H1 (cell line): ENCODE results near the gene BRD3OS. TPM values are rescaled to one million over a fixed set of nuclear protein-coding genes. Genes with fewer than 3 reads are reported as not detected.

Experiments used
- CTCF ChIA-PET: fragments of 300-600 bp; sonication (Branson Sonifier 250); formaldehyde crosslinking; loops from one replicate; lab custom pipeline; 2021; ENCODE audit not compliant: partially characterized antibody; lab: Charles Lee
- POLR2A ChIA-PET: fragments of 300-600 bp; sonication (Branson Sonifier 250); formaldehyde crosslinking; loops from one replicate; lab custom pipeline; 2021; ENCODE audit warnings: inconsistent platforms; ENCODE audit not compliant: partially characterized antibody; lab: Charles Lee
- DNase-seq, 2 experiments: peaks; one replicate each; pipeline versions ENCODE4 v3.0.0 to v3.0.0-alpha.2; 2010 to 2022; ENCODE audit warnings: low spot score in 2 of 2, low read depth in 1 of 2, mixed read lengths in 1 of 2
- FAIRE-seq: peaks from 2 replicates; lab custom pipeline; 2011; peaks lifted over from hg19 to GRCh38; lab: Jason Lieb, UNC
- H2AFZ ChIP-seq: 2 replicates; pipeline ENCODE4 v1.8.1; 2012; ENCODE audit warnings: low read length, inconsistent platforms
- H2AK5ac ChIP-seq: 2 replicates; pipeline ENCODE4 v1.6.1; 2013; ENCODE audit warnings: low read depth, low read length
- H2BK120ac ChIP-seq: replicated peaks from 2 replicates; pipeline ENCODE3; 2013; ENCODE audit warnings: low read depth, low read length, inconsistent platforms
- H2BK12ac ChIP-seq: 2 replicates; pipeline ENCODE4 v1.6.1; 2013; ENCODE audit warnings: low read depth, low read length
- H2BK15ac ChIP-seq: 2 replicates; pipeline ENCODE4 v1.6.1; 2013; ENCODE audit warnings: low read length
- H2BK20ac ChIP-seq: 2 replicates; pipeline ENCODE4 v1.6.1; 2013; ENCODE audit warnings: low read length
- H2BK5ac ChIP-seq: 2 replicates; pipeline ENCODE4 v1.6.1; 2013; ENCODE audit warnings: low read depth, low read length
- H3K14ac ChIP-seq: 2 replicates; pipeline ENCODE4 v1.6.1; 2013; ENCODE audit warnings: inconsistent platforms; ENCODE audit not compliant: insufficient read length
- H3K18ac ChIP-seq: 2 replicates; pipeline ENCODE4 v1.6.1; 2013; ENCODE audit warnings: low read length; ENCODE audit errors: extremely low read depth
- H3K23ac ChIP-seq: 2 replicates; pipeline ENCODE4 v1.6.1; 2013; ENCODE audit warnings: inconsistent platforms; ENCODE audit not compliant: insufficient read length
- H3K23me2 ChIP-seq: 2 replicates; pipeline ENCODE4 v1.6.1; 2013; ENCODE audit warnings: low read depth, low read length
- H3K27ac ChIP-seq: 2 replicates; pipeline ENCODE4 v1.6.1; 2011; ENCODE audit warnings: low read depth, low read length, inconsistent platforms
- H3K27me3 ChIP-seq, 4 experiments: replicated peaks in 1 of 4; 1 replicate in 1 of 4; 2 replicates in 3 of 4; pipeline versions ENCODE4 v1.6.1 to v1.8.1; 2011 to 2013; ENCODE audit warnings: low read length in 3 of 4, mild to moderate bottlenecking in 3 of 4, inconsistent platforms in 2 of 4, mixed read lengths in 2 of 4, moderate library complexity in 1 of 4; ENCODE audit not compliant: control insufficient read depth in 3 of 4, insufficient read depth in 3 of 4; ENCODE audit errors: extremely low read depth in 1 of 4
- H3K36me3 ChIP-seq, 4 experiments: 2 replicates each; pipeline versions ENCODE4 v1.6.1 to v1.8.1; 2011 to 2013; ENCODE audit warnings: mild to moderate bottlenecking in 4 of 4, low read length in 3 of 4, moderate library complexity in 2 of 4, control low read depth in 1 of 4, inconsistent platforms in 1 of 4; ENCODE audit not compliant: insufficient read depth in 4 of 4, control insufficient read depth in 2 of 4
- H3K4ac ChIP-seq: replicated peaks from 2 replicates; pipeline ENCODE3; 2013; ENCODE audit warnings: low read length, low read depth, mixed read lengths, inconsistent platforms; ENCODE audit not compliant: insufficient read length
- H3K4me1 ChIP-seq, 4 experiments: replicated peaks in 1 of 4; 1 replicate in 1 of 4; 2 replicates in 3 of 4; pipeline versions ENCODE4 v1.6.1 to v1.8.1; 2011 to 2013; ENCODE audit warnings: low read length in 3 of 4, inconsistent platforms in 2 of 4, mixed read lengths in 1 of 4; ENCODE audit not compliant: insufficient read depth in 4 of 4, control insufficient read depth in 3 of 4
- H3K4me2 ChIP-seq, 2 experiments: 2 replicates each; pipeline versions ENCODE4 v1.6.1 to v1.8.1; 2011 to 2013; ENCODE audit warnings: low read depth in 2 of 2, low read length in 2 of 2, control low read depth in 1 of 2, inconsistent platforms in 1 of 2, mild to moderate bottlenecking in 1 of 2; ENCODE audit not compliant: insufficient read depth in 1 of 2
- H3K4me3 ChIP-seq, 4 experiments: fragments of 200-600, 300-600 bp in 1 of 4; sonication (generic), shearing (Covaris generic), sonication (Bioruptor Twin) in 1 of 4; 2 replicates each; pipeline versions ENCODE4 v1.5.1 to v1.8.1; 2011 to 2016; ENCODE audit warnings: low read length in 4 of 4, low read depth in 3 of 4, control low read depth in 2 of 4, inconsistent platforms in 2 of 4, mild to moderate bottlenecking in 2 of 4, mixed read lengths in 1 of 4, moderate library complexity in 1 of 4; ENCODE audit not compliant: insufficient read depth in 2 of 4; ENCODE audit errors: extremely low read depth in 1 of 4
- H3K56ac ChIP-seq: replicated peaks from 2 replicates; pipeline ENCODE3; 2013; ENCODE audit warnings: low read depth, mild to moderate bottlenecking, mixed read lengths, low read length, inconsistent platforms; ENCODE audit not compliant: insufficient read length
- H3K79me1 ChIP-seq: 2 replicates; pipeline ENCODE4 v1.6.1; 2013; ENCODE audit warnings: low read depth, low read length, control low read depth
- H3K79me2 ChIP-seq, 2 experiments: 2 replicates each; pipeline versions ENCODE4 v1.6.1 to v1.8.1; 2012 to 2013; ENCODE audit warnings: low read length in 2 of 2, mild to moderate bottlenecking in 2 of 2, inconsistent platforms in 1 of 2; ENCODE audit not compliant: insufficient read depth in 2 of 2, control insufficient read depth in 1 of 2
- H3K9ac ChIP-seq, 4 experiments: replicated peaks in 1 of 4; 1 replicate in 1 of 4; 2 replicates in 3 of 4; pipeline versions ENCODE4 v1.6.1 to v1.8.1; 2011 to 2013; ENCODE audit warnings: low read depth in 3 of 4, low read length in 3 of 4, control low read depth in 2 of 4, mild to moderate bottlenecking in 2 of 4, moderate library complexity in 2 of 4, inconsistent platforms in 1 of 4; ENCODE audit errors: extremely low read depth in 1 of 4
- H3K9me3 ChIP-seq, 2 experiments: 2 replicates each; pipeline versions ENCODE4 v1.6.1 to v1.8.1; 2012 to 2013; ENCODE audit warnings: mild to moderate bottlenecking in 2 of 2, moderate library complexity in 2 of 2, control low read depth in 1 of 2, inconsistent platforms in 1 of 2, low read depth in 1 of 2, low read length in 1 of 2, mixed read lengths in 1 of 2; ENCODE audit not compliant: insufficient read depth in 2 of 2
- H4K20me1 ChIP-seq, 2 experiments: replicated peaks in 1 of 2; 2 replicates each; pipeline versions ENCODE3 to v1.8.1; 2011 to 2013; ENCODE audit warnings: inconsistent platforms in 2 of 2, low read length in 2 of 2, mild to moderate bottlenecking in 1 of 2; ENCODE audit not compliant: insufficient read depth in 2 of 2, control insufficient read depth in 1 of 2
- H4K5ac ChIP-seq: 2 replicates; pipeline ENCODE4 v1.6.1; 2013; ENCODE audit warnings: low read length, low read depth, mixed read lengths, inconsistent platforms; ENCODE audit not compliant: insufficient read length
- H4K8ac ChIP-seq: 2 replicates; pipeline ENCODE4 v1.8.0; 2013; ENCODE audit warnings: mild to moderate bottlenecking, moderate library complexity, low read length, inconsistent platforms; ENCODE audit not compliant: insufficient read depth; ENCODE audit errors: extremely low read depth
- H4K91ac ChIP-seq: replicated peaks from 2 replicates; pipeline ENCODE3; 2013; ENCODE audit warnings: low read length, mixed read lengths, inconsistent platforms; ENCODE audit not compliant: insufficient read length
- BRCA1 ChIP-seq: IDR thresholded peaks from 2 replicates; pipeline ENCODE4 v1.6.1; 2012; ENCODE audit warnings: low read depth, low read length, improper control_type of control experiment
- CTBP2 ChIP-seq: IDR thresholded peaks from 2 replicates; pipeline ENCODE4 v1.7.0; 2011; ENCODE audit warnings: borderline replicate concordance, mild to moderate bottlenecking, moderate library complexity, mixed read lengths, low read length; ENCODE audit not compliant: insufficient read depth, insufficient read length
- CTCF ChIP-seq, 3 experiments: IDR thresholded peaks; 1 replicate in 2 of 3; 2 replicates in 1 of 3; pipeline versions ENCODE4 v1.5.1 to v1.6.1; 2011; ENCODE audit warnings: low read length in 3 of 3, mild to moderate bottlenecking in 3 of 3, inconsistent platforms in 2 of 3, low read depth in 1 of 3, moderate library complexity in 1 of 3; ENCODE audit not compliant: insufficient read depth in 1 of 3; ENCODE audit errors: control extremely low read depth in 1 of 3
- KDM1A ChIP-seq: fragments of 200-600, 300-600 bp; sonication (generic); IDR thresholded peaks from 2 replicates; pipeline ENCODE4 v1.7.1; 2016; ENCODE audit warnings: mild to moderate bottlenecking, low read length, borderline replicate concordance
- MAFK ChIP-seq: IDR thresholded peaks from 2 replicates; pipeline ENCODE4 v1.6.1; 2012; ENCODE audit warnings: low read depth, mild to moderate bottlenecking, improper control_type of control experiment, low read length
- NANOG ChIP-seq: IDR thresholded peaks from 2 replicates; pipeline ENCODE4 v1.6.1; 2011; ENCODE audit warnings: low read length, low read depth, mild to moderate bottlenecking, inconsistent platforms; ENCODE audit not compliant: insufficient read depth, poor library complexity, severe bottlenecking
- RBBP5 ChIP-seq: IDR thresholded peaks from 2 replicates; pipeline ENCODE4 v1.7.1; 2012; ENCODE audit warnings: low read depth, mild to moderate bottlenecking, inconsistent platforms, low read length, moderate library complexity, borderline replicate concordance
- SP2 ChIP-seq: IDR thresholded peaks from 2 replicates; pipeline ENCODE4 v1.6.1; 2012; ENCODE audit warnings: mild to moderate bottlenecking, low read length, inconsistent platforms
- WGBS, 2 experiments: shearing (Covaris generic) in 1 of 2; methylation state at CpG; one replicate each; pipeline versions ENCODE4 v1.1.6 to v1.1.7; 2013 to 2015; ENCODE audit warnings: low lambda C conversion rate in 2 of 2, mixed read lengths in 2 of 2, inconsistent platforms in 1 of 2, low coverage in 1 of 2, missing lambda C conversion rate in 1 of 2; ENCODE audit not compliant: insufficient replicate concordance in 2 of 2, insufficient coverage in 1 of 2, insufficient read length in 1 of 2; ENCODE audit errors: extremely low coverage in 1 of 2, missing lambda C conversion rate in 1 of 2; 5-methylcytosine and 5-hydroxymethylcytosine counted together
- polyA plus RNA-seq, 7 experiments: library from polyadenylated mRNA; depleted of rRNA in 3 of 7; stranded (reverse) in 5 of 7; unstranded in 2 of 7; fragments of >200 nt in 5 of 7; fragments of 200-250 nt in 2 of 7; gene quantifications; 1 replicate in 5 of 7; 2 replicates in 1 of 7; 4 replicates in 1 of 7; pipeline versions ENCODE4 v1.2.1 to v1.2.3, GENCODE V29; 2011 to 2013; ENCODE audit warnings: missing spikeins in 2 of 7, mixed read lengths in 2 of 7
- total RNA-seq: library from RNA; stranded (reverse); fragmentation: NEBNext Ultra II Directional; extraction: Animal tissue kit (Norgen Biotek cat#: 25700); gene quantifications from 2 replicates; pipeline ENCODE4 v1.2.1, GENCODE V29; 2021

Gene BRD3OS
- total and polyA plus RNA-seq, 2 of the 8 experiments (the other 6 are each of a cell fraction or from before 2014, with no cell fraction given), result 12.7 to 20.2 TPM

- no peak overlapping the region for H2BK120ac ChIP-seq
- DNase-seq, result no peak
- no peak overlapping the region for H2BK5ac ChIP-seq
- H4K91ac ChIP-seq, result no peak overlapping the region
- no peaks in the 10 kb centered on the region for H3K79me1 ChIP-seq
- H3K4me2 ChIP-seq, result no peak overlapping the region
- H3K23ac ChIP-seq, result no peak overlapping the region
- H2AK5ac ChIP-seq, result no peak overlapping the region
- POLR2A ChIA-PET, result interaction anchor here (0.8 kb wide), 1 partner anchor 215 kb away, joined by 3 read pairs; no protein-coding TSS in a partner anchor
- CTCF ChIA-PET, result interaction anchor here (0.7 to 5.5 kb wide), 10 partner anchors 10 to 304 kb away, joined by 3 to 75 read pairs (median 19); no protein-coding TSS in a partner anchor
- no peak overlapping the region for H2BK20ac ChIP-seq
- peaks cover 0 to 10% (median 5%) of the 10 kb centered on the region in 4 experiments; a peak in 5 of 7 replicates for H3K4me1 ChIP-seq
- no peak overlapping the region for H2BK12ac ChIP-seq
- H3K4me3 ChIP-seq, result no peak overlapping the region
- H3K27me3 ChIP-seq, result no peaks in the 10 kb centered on the region
- no peak overlapping the region for H3K4ac ChIP-seq
- WGBS, 2 experiments, result 75% methylated on average over 20 of the region's 24 CpGs; no CpG with 5 or more reads in 1 of the 2 experiments
- peaks cover 0 to 3% of the 10 kb centered on the region in 2 experiments; a peak in 1 of 4 replicates for H3K79me2 ChIP-seq
- no peak overlapping the region for H3K27ac ChIP-seq
- TF ChIP-seq RBBP5 (no peak), CTCF (IDR thresholded peaks at IDR 0.05; ENCODE audit: control extremely low read depth in 1 of 3, insufficient read depth in 1 of 3, low read depth in 1 of 3, low read length in 3 of 3) (no peak), KDM1A (no peak), SP2 (no peak), MAFK (no peak), NANOG (no peak), BRCA1 (no peak), CTBP2 (no peak)
- peaks cover 0 to 6% of the 10 kb centered on the region in 2 experiments for H4K20me1 ChIP-seq
- H4K8ac ChIP-seq, result no peak overlapping the region
- H4K5ac ChIP-seq, result no peak overlapping the region
- H3K18ac ChIP-seq, result no peak overlapping the region
- H2BK15ac ChIP-seq, result no peak overlapping the region
- no peak overlapping the region for H3K14ac ChIP-seq
- H3K9me3 ChIP-seq, result no peaks in the 10 kb centered on the region
- H3K36me3 ChIP-seq, result no peaks in the 10 kb centered on the region
- FAIRE-seq, result no peak
- no peak overlapping the region for H3K56ac ChIP-seq
- H3K9ac ChIP-seq, result no peak overlapping the region
- H2AFZ ChIP-seq, result no peak overlapping the region
- H3K23me2 ChIP-seq, result peaks cover 14% of the 10 kb centered on the region; the same call in 1 of the 2 replicates
Observed at GRCh38 chr9:133996531-133997520, 28.5 kb upstream of the BRD3OS start.
